K562 (cell line): ENCODE measurements around the gene NEU3. TPM values are rescaled to one million over a fixed set of nuclear protein-coding genes. Genes with fewer than 3 reads are reported as not detected.
A peak's percentile ranks its signal among the peaks of the same experiment; 100 is the strongest.

Experiments
- ATF7 ChIP-seq: fragments of 450-650 bp; IDR thresholded peaks from 2 replicates; pipeline ENCODE4 v1.7.1; 2014; ENCODE audit warnings: mild to moderate bottlenecking, moderate library complexity
- DACH1 ChIP-seq: fragments of 450-650 bp; IDR thresholded peaks from 2 replicates; pipeline ENCODE4 v1.6.1; 2018; ENCODE audit not compliant: partially characterized antibody
- ESRRB ChIP-seq: fragments of 250-450 bp; sonication (Bioruptor Pico); IDR thresholded peaks from 2 replicates; pipeline ENCODE4 v1.5.0; 2020; ENCODE audit warnings: mild to moderate bottlenecking, moderate library complexity, borderline replicate concordance
- HMBOX1 ChIP-seq: sonication (generic); IDR thresholded peaks from 2 replicates; pipeline ENCODE4 v1.6.1; 2016
- JUNB ChIP-seq: fragments of 450-650 bp; formaldehyde crosslinking; conservative IDR thresholded peaks from 2 replicates; pipeline ENCODE4 v1.4.0; 2020; ENCODE audit warnings: mild to moderate bottlenecking
- LARP7 ChIP-seq: fragments of 450-650 bp; IDR thresholded peaks from 2 replicates; pipeline ENCODE4 v1.6.1; 2016
- MAX ChIP-seq: sonication (generic); formaldehyde crosslinking; IDR thresholded peaks from 2 replicates; pipeline ENCODE4 v1.9.0; 2022; ENCODE audit warnings: mild to moderate bottlenecking, missing genetic modification reagents
- NCOR1 ChIP-seq: fragments of 450-650 bp; IDR thresholded peaks from 2 replicates; pipeline ENCODE4 v1.6.1; 2016; ENCODE audit warnings: mild to moderate bottlenecking, moderate library complexity
- SMAD1 ChIP-seq: fragments of 150-350 bp; IDR thresholded peaks from 2 replicates; pipeline ENCODE4 v1.6.1; 2014; ENCODE audit warnings: low read length, low read depth; ENCODE audit not compliant: partially characterized antibody
- SMARCC2 ChIP-seq: fragments of 450-650 bp; IDR thresholded peaks from 2 replicates; pipeline ENCODE4 v1.6.1; 2017; ENCODE audit warnings: antibody characterized with exemption, moderate library complexity, mild to moderate bottlenecking, low read depth
- TCF7 ChIP-seq: sonication (generic); IDR thresholded peaks from 2 replicates; pipeline ENCODE4 v1.6.1; 2016; ENCODE audit warnings: antibody characterized with exemption, borderline replicate concordance
- TEAD4 ChIP-seq, 2 experiments: sonication (generic) in 1 of 2; formaldehyde crosslinking in 1 of 2; IDR thresholded peaks; 2 replicates each; pipeline versions ENCODE4 v1.6.1 to v1.8.0; 2012 to 2022; ENCODE audit warnings: borderline replicate concordance in 1 of 2, inconsistent platforms in 1 of 2, low read length in 1 of 2, mild to moderate bottlenecking in 1 of 2, missing genetic modification reagents in 1 of 2
- TSC22D4 ChIP-seq: fragments of 450-650 bp; IDR thresholded peaks from 2 replicates; pipeline ENCODE4 v1.6.1; 2016; ENCODE audit warnings: missing genetic modification characterization, missing biosample characterization, control low read depth
- ZBTB1 ChIP-seq: sonication (generic); formaldehyde crosslinking; IDR thresholded peaks from 2 replicates; pipeline ENCODE4 v1.8.1; 2023; ENCODE audit warnings: missing genetic modification reagents, low read depth, mild to moderate bottlenecking, borderline replicate concordance
- ZNF589 ChIP-seq: fragments of 200-800 bp; sonication (Bioruptor generic); IDR thresholded peaks from 2 replicates; pipeline ENCODE4 v1.6.1; 2016; ENCODE audit warnings: low read depth, missing genetic modification characterization, missing compliant biosample characterization
- polyA plus RNA-seq, 8 experiments: library from polyadenylated mRNA; depleted of rRNA in 4 of 8; stranded (reverse) in 5 of 8; unstranded in 3 of 8; fragments of >200 nt; fragmentation: Nextera tagmentation in 2 of 8; fragmentation: Illumina TruSeq in 1 of 8; extraction: Ambion mirVana in 2 of 8; extraction: Trizol in 1 of 8; gene quantifications; 2 replicates each; pipeline versions ENCODE4 v1.2.1 to v1.2.3, GENCODE V29; 2011 to 2014; ENCODE audit warnings: inconsistent platforms in 1 of 8, missing spikeins in 1 of 8
- total RNA-seq, 7 experiments: library from RNA; depleted of rRNA in 6 of 7; stranded (reverse); fragments of >200 nt in 6 of 7; fragmentation: Illumina TruSeq in 2 of 7; extraction: Trizol in 2 of 7; gene quantifications; 2 replicates each; pipeline versions ENCODE4 v1.2.1 to v1.2.3, GENCODE V29; 2011 to 2021; ENCODE audit warnings: low replicate concordance in 1 of 7
- TF ChIP-seq, protein P1 (sequence below): fragments of 250-450 bp; sonication (Bioruptor Pico); IDR thresholded peaks from 2 replicates; pipeline ENCODE4 v1.6.1; 2021; ENCODE audit warnings: mild to moderate bottlenecking
- TF ChIP-seq, protein P2 (sequence below): sonication (generic); formaldehyde crosslinking; IDR thresholded peaks from 2 replicates; pipeline ENCODE4 v1.8.1; 2022; ENCODE audit warnings: missing genetic modification reagents
- TF ChIP-seq, protein P3 (sequence below), 2 experiments: fragments of 450-650 bp; IDR thresholded peaks; 2 replicates each; pipeline ENCODE4 v1.6.1; 2016
- TF ChIP-seq, protein P4 (sequence below): sonication (generic); formaldehyde crosslinking; IDR thresholded peaks from 2 replicates; pipeline ENCODE4 v1.8.0; 2023; ENCODE audit warnings: mild to moderate bottlenecking, missing genetic modification reagents
- TF ChIP-seq, protein P5 (sequence below): fragments of 200-400 bp; formaldehyde crosslinking; IDR thresholded peaks from 2 replicates; pipeline ENCODE4 v1.6.1; 2017; ENCODE audit warnings: mild to moderate bottlenecking, low read depth, low read length, moderate library complexity

Gene NEU3
- total and polyA plus RNA-seq, 9 of the 15 experiments (the other 6 are each of a cell fraction or from before 2014, with no cell fraction given), result 6.2 to 41.3 (median 31.1) TPM

GRCh38 chr11:74988541-74989259 is at the start of gene NEU3 (continued):
- TF ChIP-seq, protein P1, sequence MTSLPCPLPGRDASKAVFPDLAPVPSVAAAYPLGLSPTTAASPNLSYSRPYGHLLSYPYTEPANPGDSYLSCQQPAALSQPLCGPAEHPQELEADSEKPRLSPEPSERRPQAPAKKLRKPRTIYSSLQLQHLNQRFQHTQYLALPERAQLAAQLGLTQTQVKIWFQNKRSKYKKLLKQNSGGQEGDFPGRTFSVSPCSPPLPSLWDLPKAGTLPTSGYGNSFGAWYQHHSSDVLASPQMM (CRISPR knock-in tag), result no peak
- TF ChIP-seq JUNB (CRISPR knock-in tag) (no peak), NCOR1 (no peak), LARP7 (peak; percentile 53; the same call in 1 of the 2 replicates), DACH1 (no peak), TEAD4 (IDR thresholded peaks at IDR 0.05; ENCODE audit: low read length) (no peak), TEAD4 (CRISPR knock-in tag; IDR thresholded peaks at IDR 0.05; ENCODE audit: borderline replicate concordance) (no peak), TCF7 (no peak), ESRRB (CRISPR knock-in tag) (no peak), SMAD1 (no peak), MAX (CRISPR knock-in tag) (peak; percentile 35), ZNF589 (CRISPR knock-in tag) (no peak), ATF7 (0 out of 2 replicates have a peak, but pooled peaks have one; percentile 16), TSC22D4 (tag) (no peak), HMBOX1 (no peak), SMARCC2 (no peak), ZBTB1 (no peak)
- TF ChIP-seq, protein P2, sequence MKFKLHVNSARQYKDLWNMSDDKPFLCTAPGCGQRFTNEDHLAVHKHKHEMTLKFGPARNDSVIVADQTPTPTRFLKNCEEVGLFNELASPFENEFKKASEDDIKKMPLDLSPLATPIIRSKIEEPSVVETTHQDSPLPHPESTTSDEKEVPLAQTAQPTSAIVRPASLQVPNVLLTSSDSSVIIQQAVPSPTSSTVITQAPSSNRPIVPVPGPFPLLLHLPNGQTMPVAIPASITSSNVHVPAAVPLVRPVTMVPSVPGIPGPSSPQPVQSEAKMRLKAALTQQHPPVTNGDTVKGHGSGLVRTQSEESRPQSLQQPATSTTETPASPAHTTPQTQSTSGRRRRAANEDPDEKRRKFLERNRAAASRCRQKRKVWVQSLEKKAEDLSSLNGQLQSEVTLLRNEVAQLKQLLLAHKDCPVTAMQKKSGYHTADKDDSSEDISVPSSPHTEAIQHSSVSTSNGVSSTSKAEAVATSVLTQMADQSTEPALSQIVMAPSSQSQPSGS, result no peak
- TF ChIP-seq, protein P3, sequence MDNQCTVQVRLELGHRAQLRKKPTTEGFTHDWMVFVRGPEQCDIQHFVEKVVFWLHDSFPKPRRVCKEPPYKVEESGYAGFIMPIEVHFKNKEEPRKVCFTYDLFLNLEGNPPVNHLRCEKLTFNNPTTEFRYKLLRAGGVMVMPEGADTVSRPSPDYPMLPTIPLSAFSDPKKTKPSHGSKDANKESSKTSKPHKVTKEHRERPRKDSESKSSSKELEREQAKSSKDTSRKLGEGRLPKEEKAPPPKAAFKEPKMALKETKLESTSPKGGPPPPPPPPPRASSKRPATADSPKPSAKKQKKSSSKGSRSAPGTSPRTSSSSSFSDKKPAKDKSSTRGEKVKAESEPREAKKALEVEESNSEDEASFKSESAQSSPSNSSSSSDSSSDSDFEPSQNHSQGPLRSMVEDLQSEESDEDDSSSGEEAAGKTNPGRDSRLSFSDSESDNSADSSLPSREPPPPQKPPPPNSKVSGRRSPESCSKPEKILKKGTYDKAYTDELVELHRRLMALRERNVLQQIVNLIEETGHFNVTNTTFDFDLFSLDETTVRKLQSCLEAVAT (IDR thresholded peaks at IDR 0.05), result no peak
- TF ChIP-seq, protein P4, sequence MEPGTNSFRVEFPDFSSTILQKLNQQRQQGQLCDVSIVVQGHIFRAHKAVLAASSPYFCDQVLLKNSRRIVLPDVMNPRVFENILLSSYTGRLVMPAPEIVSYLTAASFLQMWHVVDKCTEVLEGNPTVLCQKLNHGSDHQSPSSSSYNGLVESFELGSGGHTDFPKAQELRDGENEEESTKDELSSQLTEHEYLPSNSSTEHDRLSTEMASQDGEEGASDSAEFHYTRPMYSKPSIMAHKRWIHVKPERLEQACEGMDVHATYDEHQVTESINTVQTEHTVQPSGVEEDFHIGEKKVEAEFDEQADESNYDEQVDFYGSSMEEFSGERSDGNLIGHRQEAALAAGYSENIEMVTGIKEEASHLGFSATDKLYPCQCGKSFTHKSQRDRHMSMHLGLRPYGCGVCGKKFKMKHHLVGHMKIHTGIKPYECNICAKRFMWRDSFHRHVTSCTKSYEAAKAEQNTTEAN (CRISPR knock-in tag), result no peak
- TF ChIP-seq, protein P5, sequence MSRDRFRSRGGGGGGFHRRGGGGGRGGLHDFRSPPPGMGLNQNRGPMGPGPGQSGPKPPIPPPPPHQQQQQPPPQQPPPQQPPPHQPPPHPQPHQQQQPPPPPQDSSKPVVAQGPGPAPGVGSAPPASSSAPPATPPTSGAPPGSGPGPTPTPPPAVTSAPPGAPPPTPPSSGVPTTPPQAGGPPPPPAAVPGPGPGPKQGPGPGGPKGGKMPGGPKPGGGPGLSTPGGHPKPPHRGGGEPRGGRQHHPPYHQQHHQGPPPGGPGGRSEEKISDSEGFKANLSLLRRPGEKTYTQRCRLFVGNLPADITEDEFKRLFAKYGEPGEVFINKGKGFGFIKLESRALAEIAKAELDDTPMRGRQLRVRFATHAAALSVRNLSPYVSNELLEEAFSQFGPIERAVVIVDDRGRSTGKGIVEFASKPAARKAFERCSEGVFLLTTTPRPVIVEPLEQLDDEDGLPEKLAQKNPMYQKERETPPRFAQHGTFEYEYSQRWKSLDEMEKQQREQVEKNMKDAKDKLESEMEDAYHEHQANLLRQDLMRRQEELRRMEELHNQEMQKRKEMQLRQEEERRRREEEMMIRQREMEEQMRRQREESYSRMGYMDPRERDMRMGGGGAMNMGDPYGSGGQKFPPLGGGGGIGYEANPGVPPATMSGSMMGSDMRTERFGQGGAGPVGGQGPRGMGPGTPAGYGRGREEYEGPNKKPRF, result no peak
